Sigmoid colon (tissue), 7 donors: ENCODE data around the gene RUNX2. TPM values are rescaled to one million over a fixed set of nuclear protein-coding genes. Genes with fewer than 3 reads are reported as not detected.

Source experiments
- DNase-seq: peaks from one replicate; pipeline ENCODE4 v3.0.0-alpha.2; 2019
- H3K27ac ChIP-seq, 4 donors: fragments of 200-600 bp; sonication (generic); one replicate each; pipeline ENCODE4 v1.5.1; 2016 to 2019; ENCODE audit warnings: mild to moderate bottlenecking in 1 of 4
- H3K27me3 ChIP-seq, 3 donors: fragments of 200-600 bp; sonication (generic); one replicate each; pipeline ENCODE4 v1.5.1; 2019; ENCODE audit warnings: mild to moderate bottlenecking in 1 of 3
- H3K36me3 ChIP-seq, 4 donors: fragments of 200-600 bp; sonication (generic); one replicate each; pipeline ENCODE4 v1.5.1; 2016 to 2019
- H3K4me1 ChIP-seq, 4 donors: fragments of 200-600 bp; sonication (generic); one replicate each; pipeline ENCODE4 v1.5.1; 2017 to 2019
- H3K4me3 ChIP-seq, 4 donors: fragments of 200-600 bp; sonication (generic); one replicate each; pipeline ENCODE4 v1.5.1; 2017 to 2019; ENCODE audit warnings: mild to moderate bottlenecking in 2 of 4, moderate library complexity in 1 of 4
- H3K9me3 ChIP-seq, 4 donors: fragments of 200-600 bp in 3 of 4; sonication (generic) in 3 of 4; one replicate each; pipeline versions ENCODE4 v1.5.1 to v1.6.1; 2013 to 2019
- EP300 ChIP-seq, 4 donors: sonication (generic); formaldehyde crosslinking; IDR thresholded peaks; one replicate each; pipeline ENCODE4 v1.6.1; 2017; ENCODE audit warnings: antibody characterized with exemption in 4 of 4
- POLR2A ChIP-seq, 2 donors: fragments of 450-650 bp; IDR thresholded peaks; one replicate each; pipeline ENCODE4 v1.6.1; 2016; ENCODE audit warnings: antibody characterized with exemption in 2 of 2, mild to moderate bottlenecking in 2 of 2, moderate library complexity in 2 of 2
- POLR2AphosphoS5 ChIP-seq, 4 donors: sonication (generic); formaldehyde crosslinking; IDR thresholded peaks; one replicate each; pipeline ENCODE4 v1.6.1; 2017; ENCODE audit warnings: antibody characterized with exemption in 4 of 4
- WGBS, 2 donors: extraction: QIAGEN DNeasy Blood & Tissue Kit; methylation state at CpG; one replicate each; pipeline ENCODE4 v1.1.7; 2013; 5-methylcytosine and 5-hydroxymethylcytosine counted together
- intact Hi-C: fragments of 100-400 bp; cut with DNase I; formaldehyde crosslinking; loops from one replicate; pipeline ENCODE4 v1.15.1; 2023
- polyA plus RNA-seq, 3 donors: library from polyadenylated mRNA; stranded (reverse); fragments of 200-250 nt; gene quantifications; one replicate each; pipeline ENCODE4 v1.2.3, GENCODE V29; 2013
- total RNA-seq, 4 donors: library from RNA; depleted of rRNA; stranded (reverse); fragments of >200 nt; gene quantifications; one replicate each; pipeline ENCODE4 v1.1.0, GENCODE V29; 2016
- TF ChIP-seq, protein P1 (sequence below), 4 experiments: fragments of 450-650 bp in 3 of 4; fragments of 200-600 bp in 1 of 4; IDR thresholded peaks; one replicate each; pipeline ENCODE4 v1.5.1; 2016 to 2019; ENCODE audit warnings: antibody characterized with exemption in 4 of 4, mild to moderate bottlenecking in 3 of 4, moderate library complexity in 2 of 4
- donor health status: healthy with polysubstance abuse.
- donor health status: Bipolar disorder and iron deficiency.
- donor health status: healthy.

The RUNX2 gene
- total and polyA plus RNA-seq, 7 donors, result 0.92 to 4.7 (median 2.9) TPM

GRCh38 chr6:45643126-45643525 is 315.0 kb downstream of the RUNX2 start:
- Histone ChIP-seq H3K27me3 (no peaks in the 10 kb centered on the region), H3K9me3 (no peaks in the 10 kb centered on the region)
- WGBS, 2 donors, result 80 to 87% methylated on average over 3 of the region's 3 CpGs

DNA sequence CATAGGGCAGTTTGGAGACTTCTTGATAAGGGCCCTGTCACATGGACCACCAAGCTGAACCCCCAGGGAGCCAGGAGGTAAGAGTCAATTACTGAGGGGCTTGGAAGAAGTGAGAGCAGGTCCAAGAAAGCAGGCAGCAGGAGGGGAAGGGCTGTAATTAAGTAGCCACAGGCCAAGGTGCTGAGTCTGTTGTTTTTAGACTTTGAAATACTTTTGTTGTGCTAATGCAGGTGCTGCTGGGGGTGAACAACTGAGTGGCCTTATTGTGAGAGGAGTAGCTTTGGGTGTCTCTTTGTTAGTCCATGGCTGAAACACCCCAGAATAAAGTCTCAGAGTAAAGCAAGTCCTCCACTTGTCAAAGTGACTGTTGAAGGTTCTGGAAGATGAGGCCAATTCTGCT is 316.6 kb downstream of the RUNX2 start:
- TF ChIP-seq POLR2A (IDR thresholded peaks at IDR 0.05) (no peak), POLR2AphosphoS5 (IDR thresholded peaks at IDR 0.05) (no peak), EP300 (IDR thresholded peaks at IDR 0.05) (no peak)
- TF ChIP-seq, protein P1, sequence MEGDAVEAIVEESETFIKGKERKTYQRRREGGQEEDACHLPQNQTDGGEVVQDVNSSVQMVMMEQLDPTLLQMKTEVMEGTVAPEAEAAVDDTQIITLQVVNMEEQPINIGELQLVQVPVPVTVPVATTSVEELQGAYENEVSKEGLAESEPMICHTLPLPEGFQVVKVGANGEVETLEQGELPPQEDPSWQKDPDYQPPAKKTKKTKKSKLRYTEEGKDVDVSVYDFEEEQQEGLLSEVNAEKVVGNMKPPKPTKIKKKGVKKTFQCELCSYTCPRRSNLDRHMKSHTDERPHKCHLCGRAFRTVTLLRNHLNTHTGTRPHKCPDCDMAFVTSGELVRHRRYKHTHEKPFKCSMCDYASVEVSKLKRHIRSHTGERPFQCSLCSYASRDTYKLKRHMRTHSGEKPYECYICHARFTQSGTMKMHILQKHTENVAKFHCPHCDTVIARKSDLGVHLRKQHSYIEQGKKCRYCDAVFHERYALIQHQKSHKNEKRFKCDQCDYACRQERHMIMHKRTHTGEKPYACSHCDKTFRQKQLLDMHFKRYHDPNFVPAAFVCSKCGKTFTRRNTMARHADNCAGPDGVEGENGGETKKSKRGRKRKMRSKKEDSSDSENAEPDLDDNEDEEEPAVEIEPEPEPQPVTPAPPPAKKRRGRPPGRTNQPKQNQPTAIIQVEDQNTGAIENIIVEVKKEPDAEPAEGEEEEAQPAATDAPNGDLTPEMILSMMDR (IDR thresholded peaks at IDR 0.05), result no peak
- Histone ChIP-seq H3K36me3 (no peaks in the 10 kb centered on the region), H3K4me3 (no peak overlapping the region), H3K27me3 (no peaks in the 10 kb centered on the region), H3K27ac (no peak overlapping the region), H3K9me3 (no peaks in the 10 kb centered on the region), H3K4me1 (peaks cover 0 to 11% (median 9%) of the 10 kb centered on the region in 4 donors)
- DNase-seq, result no peak
- intact Hi-C loops, result no loop called here

More at GRCh38 chr6:45643126-45643525, 315.0 kb downstream of the RUNX2 start:
- Histone ChIP-seq H3K36me3 (no peaks in the 10 kb centered on the region), H3K4me3 (no peak overlapping the region), H3K27ac (no peak overlapping the region), H3K4me1 (peaks cover 0 to 24% (median 20%) of the 10 kb centered on the region in 4 donors)
- TF ChIP-seq POLR2AphosphoS5 (IDR thresholded peaks at IDR 0.05), result no peak
- no peak for DNase-seq
- intact Hi-C loops, result no loop called here

DNA sequence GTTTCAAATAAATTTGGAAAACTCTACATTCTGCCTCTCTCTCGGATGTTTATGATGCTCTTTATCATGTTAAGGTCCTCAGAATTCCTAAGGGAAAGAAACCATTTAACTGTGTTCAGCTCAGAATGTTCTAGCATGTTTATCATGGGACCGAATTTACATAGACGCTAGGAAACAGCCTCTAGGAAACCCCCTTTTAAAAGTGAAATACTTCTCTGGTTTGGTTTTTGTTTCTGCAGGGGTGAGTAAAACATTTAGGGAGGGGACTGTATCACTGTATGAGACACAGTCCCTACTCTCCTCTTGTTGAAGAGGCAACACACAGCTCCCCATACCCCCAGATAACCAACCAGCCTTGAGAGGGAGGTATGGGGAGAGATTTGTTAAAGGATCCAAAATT is 317.2 kb downstream of the RUNX2 start:
- TF ChIP-seq, protein P1 (IDR thresholded peaks at IDR 0.05), result no peak
- no peak for TF ChIP-seq POLR2AphosphoS5 (IDR thresholded peaks at IDR 0.05)
- no peak for TF ChIP-seq POLR2A (IDR thresholded peaks at IDR 0.05)
- no peak for TF ChIP-seq EP300 (IDR thresholded peaks at IDR 0.05)
- intact Hi-C loops, result no loop called here

DNA sequence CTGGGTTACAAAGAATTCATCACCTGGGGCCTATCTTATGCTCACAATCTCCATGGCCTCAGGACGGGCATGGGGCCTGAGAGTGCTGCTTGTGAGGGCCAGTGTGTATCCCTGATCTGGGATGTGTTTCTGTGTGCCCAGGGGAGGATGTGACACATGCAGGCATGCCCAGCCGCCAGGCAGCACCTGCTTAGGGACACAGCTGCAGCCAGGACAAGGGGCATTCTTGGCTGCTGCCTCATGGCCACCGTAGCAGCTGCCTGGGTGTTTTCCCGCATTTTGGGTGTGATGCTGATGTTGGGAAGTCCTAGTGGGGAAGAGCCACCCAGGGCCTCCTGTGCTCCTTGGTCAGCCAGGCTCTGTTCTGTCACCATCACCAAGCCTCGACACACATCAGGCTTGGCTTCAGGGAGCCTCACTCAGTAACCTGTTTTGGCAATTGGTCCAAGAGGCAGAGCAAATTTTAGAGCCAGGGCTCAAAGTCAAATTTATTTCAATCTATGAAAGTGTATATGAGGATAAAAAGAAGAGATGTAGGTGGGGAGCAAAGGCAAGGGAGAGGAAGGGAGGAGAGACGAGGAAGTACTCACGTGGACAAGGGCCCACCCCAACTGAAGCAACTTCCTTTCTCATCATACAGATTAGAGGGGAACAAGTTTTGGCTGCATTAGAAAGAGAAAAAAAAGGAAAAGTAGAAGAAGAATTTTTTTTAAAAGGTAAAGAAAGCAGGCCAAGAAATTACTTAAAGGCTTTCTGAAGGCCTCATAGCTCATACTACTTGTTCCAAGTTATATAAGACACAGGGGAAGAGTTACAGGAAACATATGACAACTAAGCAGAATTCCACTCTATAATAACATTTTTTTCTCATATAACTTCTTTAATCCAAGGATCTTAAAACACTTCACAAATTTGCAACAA is 319.5 kb downstream of the RUNX2 start:
- DNase-seq, result no peak
- intact Hi-C loops, result no loop called here

More for the DNA sequence above, 317.2 kb downstream of the RUNX2 start:
- no peak for DNase-seq
- Histone ChIP-seq H3K27me3 (no peaks in the 10 kb centered on the region), H3K4me3 (no peak overlapping the region), H3K27ac (no peak overlapping the region), H3K9me3 (no peaks in the 10 kb centered on the region), H3K4me1 (peaks cover 0 to 5% (median 3%) of the 10 kb centered on the region in 4 donors), H3K36me3 (no peaks in the 10 kb centered on the region)
- 82 to 87% methylated on average over 3 of the region's 3 CpGs for WGBS, 2 donors

DNA sequence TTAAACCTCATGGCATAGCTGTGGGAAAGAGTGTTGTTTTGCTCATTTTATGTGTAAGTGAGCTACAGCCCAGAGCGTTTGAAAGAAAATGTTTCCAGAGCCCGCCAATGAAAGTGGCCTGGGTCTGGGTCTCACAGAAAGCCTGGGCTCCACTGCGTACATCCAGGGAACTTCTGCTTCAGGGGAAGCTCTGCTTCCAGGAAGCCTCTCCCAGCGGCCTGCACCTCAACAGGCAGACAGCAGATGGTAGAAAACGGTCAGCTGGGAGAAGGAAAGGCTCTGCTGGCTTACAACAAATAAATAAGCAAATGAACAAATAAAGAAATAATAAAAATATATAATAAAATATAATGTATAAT is 320.1 kb downstream of the RUNX2 start:
- TF ChIP-seq EP300 (IDR thresholded peaks at IDR 0.05) (no peak), POLR2AphosphoS5 (IDR thresholded peaks at IDR 0.05) (no peak), POLR2A (IDR thresholded peaks at IDR 0.05) (no peak)
- TF ChIP-seq, protein P1 (IDR thresholded peaks at IDR 0.05), result no peak

More for the DNA sequence above, 319.5 kb downstream of the RUNX2 start:
- no peak overlapping the region for H3K4me3 ChIP-seq
- H3K9me3 ChIP-seq, result no peaks in the 10 kb centered on the region
- H3K36me3 ChIP-seq, result no peaks in the 10 kb centered on the region
- H3K27ac ChIP-seq, result no peak overlapping the region
- H3K4me1 ChIP-seq, result peaks cover 0 to 6% (median 0%) of the 10 kb centered on the region in 4 donors
- no peaks in the 10 kb centered on the region for H3K27me3 ChIP-seq
- TF ChIP-seq EP300 (IDR thresholded peaks at IDR 0.05) (no peak), POLR2AphosphoS5 (IDR thresholded peaks at IDR 0.05) (no peak), POLR2A (IDR thresholded peaks at IDR 0.05) (no peak)
- TF ChIP-seq, protein P1 (IDR thresholded peaks at IDR 0.05), result no peak
- WGBS, 2 donors, result 84% methylated on average over 7 of the region's 7 CpGs

More for the DNA sequence above, 320.1 kb downstream of the RUNX2 start:
- intact Hi-C loops, result no loop called here
- no peak for DNase-seq
- H3K4me3 ChIP-seq, result no peak overlapping the region
- peaks cover 0 to 8% (median 0%) of the 10 kb centered on the region in 4 donors for H3K4me1 ChIP-seq
- H3K27ac ChIP-seq, result no peak overlapping the region
- 81 to 88% methylated on average over 5 of the region's 5 CpGs for WGBS, 2 donors
- no peaks in the 10 kb centered on the region for H3K36me3 ChIP-seq
- H3K9me3 ChIP-seq, result no peaks in the 10 kb centered on the region
- no peaks in the 10 kb centered on the region for H3K27me3 ChIP-seq
